DMS114 treated with DMSO at 0.1 percent for 48 hours (cell line): ENCODE measurements around the gene TJP1.

Experiments used
- DNase-seq: peaks from one replicate; lab custom pipeline; 2025; ENCODE audit not compliant: unreplicated experiment; lab: John Stamatoyannopoulos, UW

The TJP1 gene

DNA sequence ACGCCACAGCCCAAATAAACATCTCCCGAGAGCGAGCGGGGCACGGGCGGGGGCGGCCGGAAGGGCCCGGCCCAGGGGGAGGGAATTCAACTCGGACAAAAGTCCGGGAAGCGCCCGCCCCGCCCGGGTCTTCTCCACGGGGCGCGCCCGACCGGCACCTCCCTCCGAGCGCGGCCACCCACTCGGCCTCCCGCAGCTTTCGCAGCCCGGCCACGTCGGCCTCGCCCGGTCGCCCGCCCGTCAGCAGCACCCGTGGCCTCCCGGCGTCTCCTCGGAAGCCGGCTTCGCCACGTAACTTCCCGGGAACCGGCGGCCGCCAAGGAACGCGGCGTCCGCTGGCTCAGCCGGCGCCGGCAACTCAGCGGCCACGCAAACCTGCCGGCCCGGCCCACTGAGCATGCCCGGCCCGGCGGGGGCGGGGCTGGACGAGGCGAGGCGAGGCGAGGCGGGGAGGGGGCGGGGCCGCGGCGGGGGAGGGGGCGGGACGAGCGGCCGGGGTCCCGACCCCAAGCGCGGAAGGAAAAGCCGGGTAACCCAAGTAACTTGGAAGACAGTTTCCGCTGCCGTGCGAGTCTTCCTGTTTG, at the start of gene TJP1:
TSS of gene TJP1 (minus strand) at position 369 of the 584 bp plus-strand sequence. CDS start 440 bp downstream, outside the sequence.
- DNase-seq, result peak; percentile 75

DNA sequence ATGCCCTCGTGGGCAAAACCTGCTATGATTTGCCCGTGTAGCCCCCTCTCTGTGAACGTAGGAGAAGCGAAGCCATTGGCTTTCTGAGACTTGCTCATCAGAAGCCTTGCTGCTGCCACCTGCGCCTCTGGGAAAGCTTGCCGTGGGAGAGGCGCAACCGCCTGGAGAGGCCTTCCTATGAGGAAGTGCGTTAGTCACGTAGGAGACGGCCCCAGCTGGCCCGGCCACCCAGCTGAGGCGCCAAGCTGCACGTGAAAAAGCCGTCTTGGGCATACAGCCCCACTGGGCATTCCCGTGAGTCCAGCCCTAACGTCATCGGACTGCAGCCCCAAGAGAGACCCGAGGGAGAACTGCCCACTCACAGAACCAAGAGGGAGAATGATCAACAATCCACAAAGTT, 49.1 kb upstream of the TJP1 start:
- DNase-seq, result no peak

DNA sequence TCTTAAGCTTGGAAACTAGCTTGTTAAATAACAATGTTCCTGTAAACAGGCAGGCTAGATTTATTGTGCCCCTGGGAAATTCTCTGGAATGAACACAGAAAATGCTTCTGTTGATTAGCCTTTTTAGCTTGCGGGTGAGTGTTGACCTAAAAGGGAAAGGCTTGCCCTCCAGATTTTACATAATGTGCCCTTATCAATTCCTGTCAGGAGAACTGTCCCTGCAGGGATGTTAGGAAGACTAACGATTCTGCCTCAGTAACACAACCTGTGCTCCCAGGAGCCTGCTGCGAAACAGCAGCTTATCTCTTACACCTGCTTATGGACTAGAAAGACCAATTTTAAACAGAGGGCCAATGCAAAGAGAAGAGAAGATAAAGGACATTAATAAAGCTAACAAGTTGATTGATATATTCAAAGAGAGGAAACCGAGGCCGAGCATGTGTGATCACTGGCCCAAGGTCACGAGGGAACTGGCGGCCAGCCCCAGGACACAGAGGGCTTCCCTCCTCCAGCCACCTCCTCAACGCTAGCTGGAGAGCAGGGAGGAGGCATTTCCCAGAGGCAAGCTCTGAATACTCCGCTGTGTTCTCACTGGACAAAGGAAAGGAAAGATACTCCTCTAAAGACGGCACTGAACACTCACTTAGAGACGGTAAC, 48.4 kb upstream of the TJP1 start:
- DNase-seq, result no peak

DNA sequence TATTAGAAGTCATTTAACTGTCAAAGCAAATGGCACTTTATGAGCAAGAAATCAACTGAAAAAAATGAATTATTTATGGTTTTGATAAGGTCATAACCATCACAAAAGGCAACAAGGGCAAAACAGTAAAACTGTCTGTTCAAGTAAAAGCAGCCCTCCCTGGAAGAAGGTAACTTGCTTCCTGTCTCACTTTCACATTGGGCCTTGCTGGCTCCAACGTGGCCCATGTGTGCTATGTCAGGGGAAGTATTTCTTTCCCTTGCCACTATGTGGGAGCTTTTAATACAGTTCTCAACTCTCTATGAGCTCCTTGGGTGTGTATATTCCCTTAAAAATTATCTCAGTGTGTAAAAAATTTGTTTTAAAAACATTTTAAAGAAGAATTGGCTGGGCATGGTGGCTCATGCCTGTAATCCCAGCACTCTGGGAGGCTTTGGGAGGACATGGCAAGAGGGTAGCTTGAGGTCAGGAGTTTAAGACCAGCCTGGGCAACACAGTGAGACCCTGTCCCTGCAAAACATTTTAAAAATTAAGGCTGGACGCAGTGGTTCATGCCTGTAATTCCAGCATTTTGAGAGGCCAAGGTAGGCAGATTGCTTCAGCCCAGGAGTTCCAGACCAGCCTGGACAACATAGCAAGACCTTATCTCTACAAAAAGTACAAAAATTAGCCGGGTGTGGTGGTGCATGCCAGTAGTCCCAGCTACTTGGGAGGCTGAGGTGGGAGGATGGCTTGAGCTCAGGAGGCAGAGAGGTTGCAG, 45.2 kb upstream of the TJP1 start:
- no peak for DNase-seq

GRCh38 chr15:29866337-29866736, 44.1 kb upstream of the TJP1 start:
- DNase-seq, result no peak

- no peak for DNase-seq
Observed at GRCh38 chr15:29864501-29864900, 42.2 kb upstream of the TJP1 start.

DNA sequence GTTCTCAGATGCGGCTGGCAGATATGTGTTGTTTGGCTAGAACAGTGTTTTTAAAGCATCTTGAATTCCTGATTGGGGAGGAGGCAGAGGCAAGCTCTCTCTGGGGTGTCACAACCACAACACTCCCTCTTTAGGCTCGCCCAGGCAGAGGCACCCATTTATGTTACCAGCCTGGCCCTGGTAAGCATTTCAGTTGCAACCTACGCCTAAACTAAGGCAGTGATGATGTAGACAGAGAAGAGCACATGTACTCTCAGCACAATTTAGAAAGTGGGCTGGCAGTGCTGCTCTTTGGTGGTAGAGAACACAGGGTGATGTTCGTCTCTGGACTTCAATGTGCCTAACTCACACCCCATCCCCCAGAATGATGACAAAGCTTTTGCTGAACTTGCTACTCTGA, 41.2 kb upstream of the TJP1 start:
- DNase-seq, result no peak

DNA sequence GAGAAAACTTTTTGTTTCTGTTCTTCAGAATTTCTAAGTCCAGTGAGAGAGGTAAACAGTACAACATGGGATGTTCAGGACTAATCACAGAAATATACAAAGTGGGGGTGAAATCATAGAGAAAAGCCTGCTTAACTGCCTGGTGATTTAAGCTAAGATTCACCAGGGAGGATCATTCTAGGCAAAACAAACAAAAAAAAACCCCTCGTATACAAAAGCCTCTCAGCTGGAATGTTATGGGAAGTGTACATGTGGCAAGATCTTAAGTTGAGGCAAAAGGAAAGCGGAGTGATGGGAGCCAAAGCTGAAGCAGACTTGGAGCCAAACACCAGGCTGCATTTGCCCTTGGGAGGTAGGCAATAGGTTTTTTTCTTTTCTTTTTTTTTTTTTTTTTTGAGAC, 40.0 kb upstream of the TJP1 start:
- DNase-seq, result no peak

GRCh38 chr15:29860872-29861271, 38.6 kb upstream of the TJP1 start:
- no peak for DNase-seq

DNA sequence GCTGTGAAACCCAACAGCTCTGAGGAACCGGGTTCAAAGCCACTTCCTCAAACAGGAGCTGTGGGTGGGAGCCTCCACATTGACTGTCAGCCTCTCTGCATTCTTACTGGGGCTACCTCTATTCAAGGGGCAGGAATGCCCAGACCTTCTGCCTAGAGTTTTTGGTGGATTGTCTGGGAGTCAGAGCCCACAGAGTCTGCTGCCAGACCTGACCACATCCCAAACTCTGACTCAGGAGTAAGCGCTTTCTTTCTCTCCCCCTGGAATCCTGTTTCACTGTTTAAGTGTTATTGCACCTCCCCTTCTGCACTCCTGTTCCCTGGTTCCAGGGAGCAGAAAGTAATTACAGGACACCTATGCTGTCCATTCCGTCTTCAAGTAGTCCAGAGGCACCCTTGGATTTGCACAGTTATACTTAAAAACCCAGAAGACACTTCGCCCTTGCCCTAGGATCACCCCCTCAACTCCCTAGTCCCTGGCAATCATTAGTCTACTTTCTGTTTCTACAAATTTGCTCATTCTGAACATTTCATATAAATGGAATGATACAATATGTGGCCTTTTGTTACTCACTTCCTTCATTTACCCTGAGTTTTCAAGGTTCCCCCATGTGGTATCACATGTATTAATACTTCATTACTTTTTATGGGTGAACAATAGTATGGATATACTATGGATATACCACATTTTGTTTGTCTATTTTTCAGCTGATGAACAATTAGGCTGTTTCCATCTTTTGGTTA, 37.9 kb upstream of the TJP1 start:
- DNase-seq, result no peak

GRCh38 chr15:29859293-29859692, 37.0 kb upstream of the TJP1 start:
- DNase-seq, result no peak

DNA sequence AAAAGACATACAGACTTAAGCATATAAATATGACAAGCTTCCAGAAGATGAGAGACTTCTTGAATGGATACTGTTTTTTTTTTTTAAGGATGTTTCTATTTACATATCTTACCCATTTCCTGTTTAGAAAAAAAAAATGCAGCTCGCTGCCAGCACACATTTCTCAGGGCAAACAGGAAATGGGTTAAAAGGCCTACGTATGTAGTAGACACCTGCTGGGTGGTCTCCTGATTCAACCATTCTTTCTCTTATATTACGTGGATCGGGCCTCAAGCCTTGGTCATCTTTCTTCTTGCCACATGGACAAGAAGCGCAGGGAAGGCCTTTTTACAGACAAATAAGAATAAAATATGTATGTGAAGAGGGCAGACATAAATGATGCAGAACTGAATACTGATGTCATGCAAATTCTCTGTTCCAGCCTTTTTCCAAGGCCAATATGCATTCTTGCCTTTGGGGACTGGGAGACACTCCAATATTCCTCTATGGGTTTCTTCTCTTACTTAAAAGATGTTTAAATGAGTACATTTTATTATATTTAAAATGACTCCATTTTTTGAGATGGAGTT, 35.0 kb upstream of the TJP1 start:
- DNase-seq, result no peak

GRCh38 chr15:29854413-29854812, 32.1 kb upstream of the TJP1 start:
- DNase-seq, result no peak

GRCh38 chr15:29853211-29853987, 31.1 kb upstream of the TJP1 start:
- DNase-seq, result no peak

DNA sequence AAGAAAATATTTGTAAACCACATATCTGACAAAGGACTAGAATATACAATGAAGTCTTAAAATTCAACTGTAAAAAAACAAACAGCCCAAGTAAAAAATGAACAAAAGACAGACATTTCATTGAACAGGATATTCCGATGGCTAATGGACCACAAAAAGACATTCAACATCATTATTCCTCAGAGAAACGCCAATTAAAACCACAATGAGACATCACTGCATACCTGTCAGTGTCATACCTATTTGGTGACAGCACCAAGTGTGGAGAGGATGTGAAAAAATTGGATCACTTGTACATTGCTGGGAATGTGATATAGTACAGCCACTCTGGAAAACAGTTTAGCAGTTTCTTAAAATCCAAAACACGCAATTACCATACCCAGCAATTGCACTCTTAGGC, 29.9 kb upstream of the TJP1 start:
- no peak for DNase-seq

GRCh38 chr15:29849716-29850115, 27.4 kb upstream of the TJP1 start:
- DNase-seq, result no peak

- DNase-seq, result no peak
Observed at GRCh38 chr15:29849218-29849617, 26.9 kb upstream of the TJP1 start.

GRCh38 chr15:29844290-29844903, 22.1 kb upstream of the TJP1 start:
- DNase-seq, result no peak

DNA sequence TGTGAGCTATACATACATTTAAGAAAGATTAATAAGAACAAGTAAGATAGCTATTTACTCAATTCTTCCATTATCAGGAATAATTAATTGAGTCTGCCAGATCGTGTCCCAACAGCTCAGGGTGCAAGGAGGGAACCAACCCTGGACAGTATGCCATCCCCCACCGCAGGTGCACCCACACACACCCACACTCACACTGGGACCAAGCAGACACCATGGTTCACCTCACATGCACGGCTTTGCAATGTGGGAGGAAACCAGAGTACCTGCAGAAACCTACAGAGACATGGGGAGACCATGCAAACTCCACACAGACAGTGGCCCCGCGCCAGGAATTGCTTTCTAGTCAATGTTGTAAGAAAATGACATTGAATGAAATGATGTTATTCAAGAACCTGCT, 20.0 kb upstream of the TJP1 start:
- no peak for DNase-seq

DNA sequence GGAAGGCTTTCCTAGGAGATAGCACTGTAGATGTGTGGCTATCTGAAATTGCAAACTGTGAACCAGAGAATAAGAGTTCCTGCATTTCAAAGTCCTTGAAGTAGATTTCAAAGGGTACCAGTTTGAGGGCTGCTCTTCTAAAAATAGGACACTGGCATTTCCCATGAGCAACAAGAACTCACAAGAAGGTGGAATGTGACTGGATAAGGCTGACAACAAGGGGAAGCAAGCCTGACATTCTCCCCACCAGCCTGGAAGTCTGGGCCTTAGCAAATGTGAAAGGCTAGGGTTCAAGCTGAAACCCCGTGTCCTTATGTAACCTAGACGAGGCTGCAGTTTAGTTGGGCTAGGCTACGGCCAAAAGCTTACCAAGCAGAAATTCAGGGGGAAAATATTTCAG, 18.7 kb upstream of the TJP1 start:
- DNase-seq, result no peak
